GM19035 (cell line): Measurements from ENCODE around the gene ABCB8.
"Not testable (repeated sequence)": the region's sequence is repeated elsewhere in the genome, so short reads cannot be mapped to it uniquely, and the experiment has no call there.

ENCODE experiments used
- ATAC-seq: cut with Tn5 transposase; IDR thresholded peaks from one replicate; pipeline ENCODE4 v1.9.1; 2021; ENCODE audit not compliant: unreplicated experiment

The ABCB8 gene

DNA sequence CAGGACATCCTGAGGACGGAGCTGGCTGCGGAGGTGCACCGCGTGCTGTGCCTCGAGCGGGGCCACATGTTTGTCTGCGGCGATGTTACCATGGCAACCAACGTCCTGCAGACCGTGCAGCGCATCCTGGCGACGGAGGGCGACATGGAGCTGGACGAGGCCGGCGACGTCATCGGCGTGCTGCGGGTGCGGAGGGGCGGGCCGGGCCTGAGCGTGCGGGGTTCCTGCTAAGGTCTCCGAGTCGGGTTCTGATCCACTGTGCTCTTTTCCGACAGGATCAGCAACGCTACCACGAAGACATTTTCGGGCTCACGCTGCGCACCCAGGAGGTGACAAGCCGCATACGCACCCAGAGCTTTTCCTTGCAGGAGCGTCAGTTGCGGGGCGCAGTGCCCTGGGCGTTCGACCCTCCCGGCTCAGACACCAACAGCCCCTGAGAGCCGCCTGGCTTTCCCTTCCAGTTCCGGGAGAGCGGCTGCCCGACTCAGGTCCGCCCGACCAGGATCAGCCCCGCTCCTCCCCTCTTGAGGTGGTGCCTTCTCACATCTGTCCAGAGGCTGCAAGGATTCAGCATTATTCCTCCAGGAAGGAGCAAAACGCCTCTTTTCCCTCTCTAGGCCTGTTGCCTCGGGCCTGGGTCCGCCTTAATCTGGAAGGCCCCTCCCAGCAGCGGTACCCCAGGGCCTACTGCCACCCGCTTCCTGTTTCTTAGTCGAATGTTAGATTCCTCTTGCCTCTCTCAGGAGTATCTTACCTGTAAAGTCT, 14.3 kb upstream of the ABCB8 start:
- ATAC-seq: peak; percentile 50

DNA sequence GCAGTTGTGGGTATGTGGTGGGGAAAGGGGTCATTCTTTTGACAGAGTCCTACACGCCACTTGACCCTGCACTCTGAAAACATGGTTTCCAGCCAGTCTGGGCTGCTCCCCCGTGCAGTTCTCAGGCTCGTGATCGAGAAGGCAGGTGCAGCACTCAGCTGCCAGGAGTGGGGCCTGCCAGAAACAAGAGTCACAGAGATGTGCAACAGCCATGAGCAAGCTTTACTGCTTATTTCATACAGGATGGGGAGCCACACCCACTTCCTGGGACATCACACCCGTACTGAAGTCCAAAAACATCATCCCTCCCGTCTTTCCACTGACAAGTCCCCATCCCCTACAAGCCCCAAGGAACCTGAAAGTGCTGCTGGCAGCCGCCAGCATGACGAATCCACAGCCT, 13.3 kb upstream of the ABCB8 start:
- ATAC-seq: no peak

DNA sequence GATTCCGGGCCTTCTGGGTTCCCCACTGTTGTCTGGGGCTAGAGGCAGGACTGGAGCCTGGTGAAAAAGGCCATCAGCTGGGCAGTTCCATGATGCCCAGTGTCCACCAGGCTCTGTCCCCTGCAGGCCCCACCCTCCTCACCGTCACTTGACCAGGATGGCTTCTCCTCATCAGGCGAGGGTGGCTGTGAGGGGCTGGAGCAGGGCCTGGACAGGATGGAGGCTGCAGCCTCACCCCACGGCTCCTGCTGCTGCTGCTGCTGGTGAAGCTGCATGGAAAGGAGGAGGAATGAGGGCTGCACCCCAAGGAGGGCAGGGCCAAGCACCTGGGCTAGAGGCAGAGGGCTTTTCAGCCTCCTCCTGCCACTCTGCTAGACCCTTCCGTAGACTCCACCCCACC, 12.3 kb upstream of the ABCB8 start:
- ATAC-seq: no peak

DNA sequence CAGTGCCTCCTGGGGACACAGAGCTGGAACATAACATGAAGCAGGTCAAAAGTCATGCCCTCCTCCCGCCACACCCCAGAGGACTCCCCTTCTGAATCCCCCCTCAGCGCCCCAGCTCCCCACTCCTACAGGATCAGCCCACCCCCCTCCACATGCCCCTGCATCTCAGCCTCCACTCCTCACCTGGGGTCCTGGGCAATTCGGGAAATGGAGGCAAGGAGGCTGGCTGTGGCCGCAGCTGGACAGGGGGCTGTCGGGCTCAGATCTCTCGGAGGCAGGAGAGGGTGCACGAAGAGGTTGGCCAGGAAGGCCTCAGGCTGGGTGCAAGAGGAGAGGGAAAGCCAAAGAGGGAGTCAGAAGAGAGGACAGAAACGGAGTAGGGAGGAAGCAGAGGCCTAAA, 11.7 kb upstream of the ABCB8 start:
- ATAC-seq: no peak

DNA sequence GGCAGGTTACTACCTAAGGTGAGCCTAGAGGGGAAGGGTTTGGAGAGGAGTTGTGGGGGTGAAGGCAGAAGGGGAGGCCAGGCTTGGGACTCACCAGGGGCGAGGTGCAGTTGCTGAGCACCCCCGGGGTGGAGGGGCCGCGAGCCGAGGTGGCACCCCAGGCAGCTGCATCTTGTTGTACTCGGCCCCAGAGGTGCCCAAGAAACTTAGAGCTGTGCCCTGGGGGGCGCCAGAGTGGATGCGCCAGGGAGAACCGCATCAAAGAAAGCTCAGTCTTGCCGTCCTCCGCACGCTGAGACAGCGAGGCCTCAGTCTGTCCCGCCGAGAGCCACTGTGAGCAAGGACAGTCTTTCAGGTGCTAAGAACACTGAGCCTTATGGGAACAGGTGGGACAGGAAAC, 11.3 kb upstream of the ABCB8 start:
- no peak for ATAC-seq

DNA sequence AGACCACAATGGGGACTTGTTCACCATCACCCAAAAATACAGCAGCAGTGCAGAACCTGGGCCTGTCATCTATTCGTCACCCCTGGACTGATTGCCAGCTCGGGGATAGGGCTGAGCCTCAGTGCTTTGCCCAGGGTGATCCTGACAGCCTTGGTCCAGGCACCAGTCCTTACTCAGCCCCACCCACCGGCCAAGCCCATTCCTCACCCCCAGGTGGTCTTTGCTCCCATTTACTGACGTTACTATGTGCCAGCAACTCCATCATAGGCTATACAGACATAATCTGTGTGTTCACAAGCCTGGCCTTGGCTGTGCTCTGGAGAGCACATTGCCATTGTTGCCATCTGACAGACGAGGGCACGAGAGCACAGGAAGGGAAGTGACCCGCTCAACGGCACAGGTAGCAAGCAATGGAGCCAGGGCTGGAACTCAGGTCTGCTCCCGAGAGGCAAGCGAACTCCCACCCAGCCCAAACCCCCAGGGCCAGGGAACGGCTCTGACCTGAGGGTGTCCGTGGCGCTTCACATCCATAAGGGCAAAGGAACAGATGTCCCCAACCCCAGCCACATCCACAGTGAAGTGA, 10.8 kb upstream of the ABCB8 start:
- no peak for ATAC-seq

DNA sequence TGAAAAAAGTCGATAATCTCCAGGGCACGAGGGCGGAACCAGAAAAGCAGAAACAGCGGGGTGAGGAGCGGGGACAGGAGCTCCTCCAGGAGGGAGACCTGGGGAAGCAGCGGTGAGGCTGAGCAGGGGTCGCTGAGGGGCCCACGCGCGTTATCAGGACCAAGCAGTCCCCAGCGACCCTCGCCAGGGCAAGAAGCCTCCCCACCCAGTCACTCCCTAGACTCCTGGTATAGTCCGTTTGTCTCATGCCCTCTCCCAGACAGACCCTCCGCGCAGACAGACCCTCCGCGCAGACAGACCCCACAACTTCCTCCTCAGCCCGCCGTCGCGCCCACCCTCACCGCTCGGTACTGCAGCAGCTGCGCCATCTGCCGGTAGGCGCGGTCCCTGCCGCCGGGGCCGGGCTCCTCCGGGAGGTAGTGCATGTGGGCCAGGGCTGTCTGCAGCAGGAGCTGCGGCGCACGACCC, 10.3 kb upstream of the ABCB8 start:
- peak; percentile 45 for ATAC-seq

DNA sequence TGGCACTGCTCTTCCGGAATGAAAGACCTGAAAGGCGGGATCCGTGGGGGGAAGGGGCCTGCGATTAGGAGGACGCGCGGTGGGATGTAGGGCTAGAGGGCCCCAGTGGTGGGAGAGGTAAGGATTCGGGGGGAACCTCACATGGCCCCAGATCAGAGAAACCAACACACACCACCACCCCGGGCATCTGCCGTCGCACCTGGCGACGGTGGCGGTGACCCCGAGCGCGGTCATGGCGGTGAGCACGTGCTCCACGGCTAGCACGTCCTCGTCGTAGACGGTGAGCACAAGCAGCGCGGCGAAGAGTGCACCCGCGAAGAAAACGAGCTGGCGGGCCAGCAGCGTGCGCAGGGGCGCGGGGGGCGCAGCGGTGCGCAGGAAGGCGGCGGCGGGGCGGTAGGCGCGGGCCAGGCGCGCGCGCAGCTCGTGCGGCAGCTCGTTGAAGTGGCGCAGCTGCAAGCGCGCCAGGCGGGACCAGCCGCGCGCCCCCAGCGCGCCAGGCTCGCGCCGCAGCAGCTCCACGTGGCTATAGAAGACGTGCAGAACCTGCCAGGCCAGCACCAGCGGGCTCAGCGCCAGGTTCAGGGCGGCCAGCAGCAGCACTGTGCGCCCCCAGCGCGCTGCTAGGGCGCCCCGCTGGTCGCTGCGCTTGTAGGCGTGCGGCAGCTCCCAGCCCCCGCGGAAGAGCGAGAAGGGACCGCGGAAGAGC, 9.7 kb upstream of the ABCB8 start:
- ATAC-seq: no peak

DNA sequence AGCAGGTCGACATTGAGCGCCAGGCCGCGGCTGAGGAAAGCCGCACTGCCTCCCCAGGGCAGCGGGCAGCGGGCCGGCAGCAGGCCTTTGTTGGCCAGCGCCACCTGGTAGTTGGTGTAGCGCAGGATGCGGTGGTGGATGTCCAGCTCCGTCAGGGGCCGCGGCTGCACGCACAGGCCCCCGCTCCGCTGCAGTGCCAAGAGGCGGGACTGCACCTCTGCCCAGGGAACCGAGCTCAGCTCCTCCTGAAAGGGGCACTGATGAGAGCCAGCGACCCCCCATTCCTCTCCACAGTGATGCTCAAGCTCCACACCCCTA, 9.2 kb upstream of the ABCB8 start:
- no peak for ATAC-seq

DNA sequence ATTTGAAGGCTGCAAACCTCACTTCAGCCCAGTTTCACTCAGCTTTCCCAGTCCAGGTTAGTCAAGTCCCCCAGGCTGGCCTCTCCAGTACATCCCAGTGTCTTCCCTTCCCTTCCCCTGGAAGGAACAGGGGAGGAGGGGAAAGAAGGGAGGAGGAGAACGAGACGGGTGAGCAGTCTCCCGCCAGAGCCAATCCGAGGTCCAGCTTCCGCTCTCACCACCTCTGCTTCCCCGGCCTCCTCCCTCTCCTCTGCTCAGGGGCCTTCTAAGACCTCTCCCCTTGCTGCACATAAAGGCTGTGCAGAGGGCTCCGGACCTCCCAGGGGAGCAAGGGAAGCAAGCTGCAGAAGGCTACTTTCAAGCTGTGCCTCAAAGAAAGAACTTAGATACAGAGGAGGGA, 8.0 kb upstream of the ABCB8 start:
- no peak for ATAC-seq

DNA sequence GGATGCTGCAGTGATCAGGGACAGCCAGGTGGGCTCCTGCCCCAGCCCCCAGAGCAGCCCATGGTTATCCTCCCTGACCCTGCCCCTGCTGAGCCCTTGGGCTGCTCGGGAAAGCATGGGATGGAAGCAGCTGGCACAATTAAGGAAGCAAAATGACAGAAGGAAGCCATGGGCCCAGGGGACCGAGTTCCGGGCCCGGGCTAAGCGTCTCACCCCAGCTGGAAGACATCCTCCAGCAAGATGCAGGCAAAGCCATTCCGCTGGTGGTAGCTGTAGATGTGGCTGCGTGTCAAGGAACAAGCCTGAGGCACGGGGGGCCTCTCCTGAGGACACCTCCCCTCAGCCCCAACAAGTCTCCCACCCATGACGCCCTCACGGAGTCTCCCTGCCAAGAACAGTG, 5.0 kb upstream of the ABCB8 start:
- no peak for ATAC-seq

DNA sequence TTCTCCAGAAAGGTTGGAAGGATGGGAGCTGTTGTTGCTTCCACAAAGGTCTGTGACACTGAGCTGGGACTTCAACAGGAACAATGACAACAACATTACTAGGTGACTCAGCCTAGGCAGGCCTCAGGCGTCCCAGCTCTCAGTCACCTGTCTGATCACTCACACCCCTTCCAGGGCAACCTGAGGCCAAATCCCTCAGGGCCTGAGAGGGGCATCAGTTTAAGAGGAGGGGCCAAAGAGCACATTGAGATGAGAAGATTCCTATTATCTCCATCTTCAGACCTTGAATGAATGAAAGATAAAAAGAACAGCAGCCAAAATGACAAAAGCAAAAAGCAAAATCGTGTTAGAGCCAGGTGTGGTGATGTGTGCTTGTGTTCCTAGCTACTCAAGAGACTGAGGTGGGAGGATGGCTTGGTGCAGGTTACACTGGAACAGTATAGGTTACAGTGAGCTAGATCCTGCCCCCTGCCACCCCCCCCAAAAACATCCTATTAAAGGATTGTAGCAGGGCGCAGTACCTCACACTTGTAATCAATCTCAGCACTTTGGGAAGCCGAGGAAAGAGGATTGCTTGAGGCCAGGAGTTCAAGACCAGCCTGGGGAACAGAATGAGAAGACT, 3.7 kb upstream of the ABCB8 start, which contains the start of gene ATG9B:
ATG9B (minus strand) TSS at position 60 of the 622 bp plus-strand sequence. CDS start 71 bp downstream, outside the sequence.
- no peak for ATAC-seq

DNA sequence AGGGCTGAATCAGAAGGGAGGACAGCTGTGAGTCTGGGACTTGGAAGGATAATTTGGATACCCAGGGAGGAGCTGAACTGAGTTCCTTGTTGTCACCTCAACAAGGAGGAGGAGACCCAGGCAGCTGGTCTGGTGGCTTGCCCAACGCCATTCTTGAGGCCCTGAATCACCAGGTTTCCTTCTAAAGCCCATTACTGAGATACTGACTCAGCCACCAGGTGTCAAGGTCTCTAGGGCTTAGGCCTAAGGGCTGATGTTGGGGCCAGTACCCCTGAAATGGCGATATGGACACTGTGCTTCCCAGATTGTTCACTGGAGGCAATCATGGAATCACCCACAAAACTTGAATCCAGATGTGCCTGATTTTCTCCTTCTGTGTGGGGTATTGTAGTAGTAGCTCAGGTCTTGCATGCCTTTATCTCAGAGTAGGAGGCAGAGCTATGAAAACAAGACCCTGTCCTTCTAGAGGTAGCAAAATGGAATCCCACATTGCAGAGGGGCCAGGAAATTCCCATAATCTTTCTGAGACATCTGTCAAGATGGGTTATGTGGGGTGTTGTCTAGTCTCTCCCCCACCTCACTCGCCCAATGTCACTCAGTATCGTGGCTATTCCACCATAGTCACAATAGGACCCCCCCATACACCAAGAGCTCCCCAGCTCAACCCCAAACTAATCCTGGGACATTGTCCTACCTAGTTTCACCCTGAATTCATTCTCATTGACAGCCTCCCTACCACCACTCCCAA, 2.2 kb upstream of the ABCB8 start:
- no peak for ATAC-seq

DNA sequence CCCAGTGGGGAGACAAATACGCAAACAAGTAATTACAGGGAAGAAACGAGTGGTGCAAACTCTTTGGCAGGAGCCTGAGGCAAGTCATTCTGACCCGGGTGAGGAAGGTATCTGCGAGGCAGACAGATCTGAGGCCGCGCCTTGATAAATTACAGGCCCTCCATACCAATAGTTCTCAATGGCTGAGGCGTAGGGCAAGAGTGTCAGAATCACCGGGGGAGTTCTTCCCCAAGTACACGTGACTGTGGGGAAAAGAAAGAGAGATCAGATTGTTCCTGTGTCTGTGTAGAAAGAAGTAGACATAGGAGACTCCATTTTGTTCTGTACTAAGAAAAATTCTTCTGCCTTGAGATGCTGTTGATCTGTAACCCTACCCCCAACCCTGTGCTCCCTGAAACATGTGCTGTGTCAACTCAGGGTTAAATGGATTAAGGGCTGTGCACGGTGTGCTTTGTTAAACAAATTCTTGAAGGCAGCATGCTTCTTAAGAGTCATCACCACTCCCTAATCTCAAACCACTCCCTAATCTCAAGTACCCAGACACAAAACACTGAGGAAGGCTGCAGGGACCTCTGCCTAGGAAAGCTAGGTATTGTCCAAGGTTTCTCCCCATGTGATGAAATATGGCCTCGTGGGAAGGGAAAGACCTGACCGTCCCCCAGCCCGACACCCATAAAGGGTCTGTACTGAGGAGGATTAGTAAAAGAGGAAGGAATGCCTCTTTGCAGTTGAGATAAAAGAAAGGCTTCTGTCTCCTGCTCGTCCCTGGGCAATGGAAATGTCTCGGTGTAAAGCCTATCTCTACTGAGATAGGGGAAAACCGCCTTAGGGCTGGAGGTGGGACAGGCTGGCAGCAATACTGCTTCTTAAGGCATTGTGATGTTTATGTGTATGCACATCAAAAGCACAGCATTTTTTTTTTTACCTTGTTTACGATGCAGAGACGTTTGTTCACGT, 1.2 kb upstream of the ABCB8 start:
- ATAC-seq: not testable (repeated sequence)

DNA sequence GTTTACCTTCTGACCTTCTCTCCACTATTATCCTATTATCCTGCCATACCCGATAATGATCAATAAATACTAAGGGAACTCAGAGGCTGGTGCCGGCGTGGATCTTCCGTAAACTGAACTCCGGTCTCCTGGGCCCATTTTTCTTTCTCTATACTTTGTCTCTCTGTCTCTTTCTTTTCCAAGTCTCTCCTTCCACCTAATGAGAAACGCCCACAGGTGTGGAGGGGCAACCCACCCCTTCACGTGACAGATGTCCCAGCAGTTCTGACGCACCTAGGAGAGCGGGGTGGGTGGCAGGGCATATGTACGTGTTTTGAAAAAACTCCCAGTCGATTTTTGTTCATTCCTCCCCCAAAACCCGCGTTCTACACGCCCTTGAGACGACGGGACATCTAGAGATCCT, 521 bp upstream of the ABCB8 start:
- not testable (repeated sequence) for ATAC-seq

DNA sequence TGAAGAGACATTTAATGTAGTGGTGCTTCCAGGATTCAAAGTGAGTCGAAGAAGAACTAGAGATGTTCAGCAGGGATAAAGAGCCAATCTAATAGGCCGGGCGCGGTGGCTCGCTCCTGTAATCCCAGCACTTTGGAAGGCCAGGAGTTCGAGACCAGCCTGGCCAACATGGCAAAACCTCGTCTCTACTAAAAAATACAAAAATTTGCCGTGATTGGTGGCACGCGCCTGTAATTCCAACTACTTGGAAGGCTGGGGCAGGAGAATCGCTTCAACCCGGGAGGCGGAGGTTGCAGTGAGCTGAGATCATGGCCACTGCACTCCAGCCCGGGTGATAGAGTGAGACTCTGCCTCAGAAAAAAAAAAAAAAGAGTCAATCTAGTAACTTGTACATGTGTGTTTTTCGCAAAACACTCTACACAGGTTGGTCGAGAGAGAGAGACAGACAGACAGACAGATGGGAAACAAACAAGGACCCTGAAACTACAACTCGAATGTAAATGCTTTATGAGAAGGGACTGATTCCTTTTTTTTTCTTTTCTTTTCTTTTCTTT, 775 bp downstream of the ABCB8 start:
- no peak for ATAC-seq

DNA sequence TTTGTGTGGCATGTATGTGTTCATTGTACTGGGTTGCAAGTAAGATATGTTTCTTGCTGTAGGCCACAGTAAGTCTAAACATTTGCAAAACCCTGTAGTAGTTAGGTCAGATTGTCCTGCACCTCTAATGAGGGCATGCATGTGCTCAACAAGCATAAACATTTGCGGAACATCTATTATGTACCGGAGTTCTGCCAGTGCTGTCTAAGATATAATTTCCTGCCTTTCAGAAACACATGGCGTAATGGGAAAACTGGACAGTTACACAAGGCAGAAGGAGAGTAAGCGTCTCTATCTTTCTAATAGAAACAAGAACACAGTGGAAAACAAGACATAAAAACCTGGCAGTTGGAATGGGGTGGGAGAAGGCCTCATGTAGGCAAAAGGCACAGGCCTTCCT, 2.8 kb downstream of the ABCB8 start:
- ATAC-seq: no peak

DNA sequence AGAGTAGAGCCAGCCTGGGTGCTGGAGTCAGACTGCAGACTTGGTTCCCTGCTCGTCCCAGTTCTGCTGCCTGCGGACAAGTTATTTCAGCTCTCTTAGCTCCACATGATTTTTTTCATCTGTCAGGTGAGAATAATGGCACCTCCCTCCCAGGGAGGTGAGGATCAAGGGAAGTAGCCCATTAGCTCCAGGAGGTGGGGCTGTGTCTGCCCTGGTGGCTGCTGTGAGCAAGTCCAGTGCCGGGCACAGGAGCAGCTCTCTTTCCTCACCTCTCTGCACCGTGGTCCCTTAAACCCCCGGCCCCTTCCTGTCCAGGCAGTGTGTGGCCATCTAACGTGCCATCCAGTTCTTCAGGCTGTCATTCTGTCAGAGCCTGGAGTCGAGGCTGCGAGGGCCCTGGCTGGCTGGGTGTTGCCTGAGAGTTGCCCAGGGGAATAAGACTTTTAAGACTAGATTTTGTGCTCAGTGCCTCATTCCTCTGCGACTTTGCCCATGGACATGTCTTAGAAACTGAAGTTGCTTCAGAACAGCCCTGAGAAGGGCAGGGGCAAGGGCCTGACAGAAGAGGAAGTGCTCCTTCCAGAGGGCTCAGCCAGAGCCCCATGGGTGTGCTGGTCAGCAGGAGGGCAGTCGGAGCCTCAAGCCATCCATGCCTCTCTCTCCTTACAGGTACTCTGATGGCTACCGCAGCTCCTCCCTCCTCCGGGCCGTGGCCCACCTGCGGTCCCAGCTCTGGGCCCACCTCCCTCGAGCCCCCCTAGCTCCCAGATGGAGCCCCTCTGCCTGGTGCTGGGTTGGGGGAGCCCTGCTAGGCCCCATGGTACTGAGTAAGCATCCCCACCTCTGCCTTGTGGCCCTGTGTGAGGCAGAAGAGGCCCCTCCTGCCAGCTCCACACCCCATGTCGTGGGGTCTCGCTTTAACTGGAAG, 5.0 kb downstream of the ABCB8 start:
- ATAC-seq: no peak

DNA sequence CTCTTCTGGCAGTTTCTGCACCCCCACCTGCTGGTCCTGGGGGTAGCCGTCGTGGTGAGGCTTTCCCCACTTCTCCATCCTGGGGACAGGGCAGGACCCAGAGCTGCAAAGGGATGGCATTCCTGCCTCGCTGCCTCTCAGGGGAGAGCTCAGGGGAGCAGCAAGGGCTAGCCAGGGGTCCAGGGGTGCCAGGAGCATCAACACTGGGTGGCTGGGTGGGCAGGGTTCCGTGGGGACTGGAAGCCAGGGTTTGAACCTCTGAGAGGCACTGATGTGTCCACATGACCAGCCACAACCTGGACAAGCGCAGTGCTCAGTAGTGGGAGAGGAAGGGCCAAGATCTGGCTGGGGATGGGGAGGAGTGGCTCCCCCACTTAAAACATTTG, 5.6 kb downstream of the ABCB8 start:
- no peak for ATAC-seq
